Pulmonary artery endothelial cell (primary cell): ENCODE measurements around the gene MTRF1. TPM values are rescaled to one million over a fixed set of nuclear protein-coding genes. Genes with fewer than 3 reads are reported as not detected.

Experiments used
- DNase-seq: peaks from one replicate; pipeline ENCODE4 v3.0.0-alpha.2; 2011; ENCODE audit warnings: low read depth, low spot score
- total RNA-seq: library from RNA; depleted of rRNA; stranded (reverse); fragments of >200 nt; gene quantifications from 2 replicates; pipeline ENCODE4 v1.2.3, GENCODE V29; 2014

MTRF1 gene, protein sequence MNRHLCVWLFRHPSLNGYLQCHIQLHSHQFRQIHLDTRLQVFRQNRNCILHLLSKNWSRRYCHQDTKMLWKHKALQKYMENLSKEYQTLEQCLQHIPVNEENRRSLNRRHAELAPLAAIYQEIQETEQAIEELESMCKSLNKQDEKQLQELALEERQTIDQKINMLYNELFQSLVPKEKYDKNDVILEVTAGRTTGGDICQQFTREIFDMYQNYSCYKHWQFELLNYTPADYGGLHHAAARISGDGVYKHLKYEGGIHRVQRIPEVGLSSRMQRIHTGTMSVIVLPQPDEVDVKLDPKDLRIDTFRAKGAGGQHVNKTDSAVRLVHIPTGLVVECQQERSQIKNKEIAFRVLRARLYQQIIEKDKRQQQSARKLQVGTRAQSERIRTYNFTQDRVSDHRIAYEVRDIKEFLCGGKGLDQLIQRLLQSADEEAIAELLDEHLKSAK
- total RNA-seq: 11.1 and 16.8 TPM in 2 replicates

DNA sequence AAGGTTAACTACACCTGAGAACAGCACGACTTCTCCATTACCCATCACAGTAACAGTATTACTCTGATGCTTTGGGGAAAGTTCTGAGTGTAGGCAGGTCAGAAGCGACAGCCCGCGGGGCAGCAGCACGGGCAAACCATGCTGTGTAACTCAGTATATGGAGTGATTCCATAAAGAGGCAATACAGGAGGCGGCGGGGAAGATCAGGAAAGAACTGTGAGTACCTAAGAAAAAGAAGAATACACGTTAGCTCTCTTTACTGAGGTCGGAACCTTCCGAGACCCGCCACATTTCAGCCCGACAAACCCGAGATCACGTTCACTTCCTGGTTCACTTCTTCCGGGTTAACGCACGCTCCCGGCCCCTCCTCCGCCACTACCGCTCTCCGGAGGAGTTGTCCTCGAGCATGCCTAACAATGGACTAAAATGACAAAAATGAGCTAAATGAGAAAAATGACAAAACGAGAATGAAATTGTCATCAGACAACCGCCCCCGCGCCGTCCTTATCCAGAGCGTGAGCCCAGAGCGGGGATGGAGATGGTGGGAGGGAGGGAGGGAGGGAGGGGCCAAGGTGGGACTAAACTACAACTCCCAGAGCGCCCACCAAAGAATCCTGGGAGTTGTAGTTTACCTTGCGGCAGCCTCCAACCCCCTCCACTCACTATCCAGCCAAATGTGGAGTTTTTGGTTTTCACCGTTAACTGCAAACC lies at the start of gene MTRF1:
Gene MTRF1 (minus strand): TSS at position 316 of the 711 bp plus-strand sequence. CDS start 2,669 bp downstream, outside the sequence.
- peak; percentile 26 for DNase-seq

DNA sequence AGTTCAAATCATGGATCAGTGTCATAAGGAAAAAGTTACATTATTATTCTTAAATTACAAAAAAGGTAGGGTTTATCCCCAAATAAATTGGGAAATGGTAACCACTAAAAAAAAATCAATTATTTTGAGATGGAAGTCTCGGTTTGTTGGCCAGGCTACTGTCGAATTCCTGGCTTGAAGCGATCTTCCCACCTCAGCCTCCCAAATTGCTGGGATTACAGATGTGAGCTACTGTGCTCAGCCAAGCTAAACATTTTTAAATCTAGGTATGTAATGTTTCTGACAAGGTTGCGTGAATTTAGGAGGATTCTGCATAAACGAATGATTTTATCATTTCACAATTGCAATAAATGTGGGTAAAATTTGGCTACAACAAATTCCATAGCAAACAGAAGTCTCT lies 49.7 kb upstream of the MTRF1 start:
- no peak for DNase-seq

DNA sequence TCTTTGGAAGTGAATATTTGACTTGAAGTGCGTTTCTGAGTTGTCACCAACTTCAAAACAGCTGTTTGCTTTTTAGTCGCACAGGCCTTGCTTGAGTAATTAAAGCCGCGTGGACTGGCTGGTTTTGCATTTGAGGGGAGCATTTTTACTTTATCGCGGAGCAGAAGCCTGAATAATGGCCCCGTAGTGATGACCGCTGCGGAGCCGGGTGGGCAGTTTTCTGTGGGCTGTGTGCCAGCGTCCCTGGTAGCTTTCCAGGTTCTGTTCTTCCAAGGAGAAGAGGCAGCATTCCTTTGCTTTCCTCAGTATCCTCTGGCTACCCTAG lies 48.8 kb upstream of the MTRF1 start:
- no peak for DNase-seq

DNA sequence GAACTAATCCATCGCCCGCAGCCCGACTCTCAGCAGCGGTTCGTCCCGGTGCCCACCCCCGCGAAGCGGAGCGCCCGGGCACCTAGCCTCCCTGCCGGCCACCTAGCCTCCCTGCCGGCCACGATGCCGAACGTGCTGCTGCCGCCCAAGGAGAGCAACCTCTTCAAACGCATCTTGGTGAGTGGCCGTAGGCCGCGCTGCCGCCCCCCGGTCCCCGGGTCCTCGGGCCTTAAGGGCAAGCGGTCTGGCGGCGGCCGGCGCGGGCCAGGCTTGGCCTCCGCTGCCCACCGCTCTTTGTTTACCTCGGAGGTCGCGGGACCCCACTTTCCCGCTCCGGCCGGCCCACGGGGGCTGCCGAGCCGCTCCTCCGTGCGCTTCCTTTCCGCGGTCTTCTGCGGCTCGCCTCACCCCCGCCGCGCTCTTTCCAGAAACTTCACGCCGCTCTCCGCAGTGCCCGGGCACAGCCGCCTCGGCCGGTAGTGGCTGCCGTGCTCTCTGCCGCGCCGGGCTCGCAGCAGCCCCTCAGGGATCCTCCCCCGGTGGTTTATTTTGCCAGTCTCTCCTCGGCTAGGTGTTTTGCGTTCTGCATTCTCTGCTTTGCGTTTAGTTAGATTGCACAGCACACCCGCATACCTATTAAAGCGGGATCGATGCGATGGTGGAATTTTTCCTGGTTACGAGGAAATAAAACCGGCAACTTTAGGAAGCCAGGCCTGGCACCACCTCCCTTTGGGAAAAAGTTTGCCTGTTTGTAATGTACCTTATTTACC lies 48.2 kb upstream of the MTRF1 start:
- no peak for DNase-seq

DNA sequence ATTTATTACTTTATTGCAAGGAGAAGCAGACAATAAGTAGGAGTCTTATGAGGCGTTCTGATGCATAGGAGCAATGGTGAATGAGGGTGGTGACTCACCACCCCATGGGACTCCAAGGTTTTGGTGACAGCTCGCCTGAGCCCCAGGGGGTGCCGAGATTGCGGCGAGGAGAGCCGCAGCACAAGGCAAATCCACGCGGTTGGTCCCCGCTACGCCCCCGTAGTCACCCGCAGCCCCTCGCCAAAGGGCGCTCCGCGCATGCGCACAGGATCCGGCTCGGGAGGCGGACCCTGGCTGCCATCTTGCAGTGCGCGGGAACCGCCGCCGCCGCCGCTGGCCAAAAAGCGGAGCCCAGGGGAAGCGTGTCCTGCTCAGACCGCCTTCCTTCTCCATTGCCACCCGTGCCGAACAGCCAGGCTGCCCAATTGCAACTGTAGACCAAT lies 47.6 kb upstream of the MTRF1 start, which contains the start of gene NAA16:
Gene NAA16 (plus strand): TSS at position 305 of the 443 bp plus-strand sequence. CDS start 262 bp downstream, outside the sequence.
- peak; percentile 41 for DNase-seq

DNA sequence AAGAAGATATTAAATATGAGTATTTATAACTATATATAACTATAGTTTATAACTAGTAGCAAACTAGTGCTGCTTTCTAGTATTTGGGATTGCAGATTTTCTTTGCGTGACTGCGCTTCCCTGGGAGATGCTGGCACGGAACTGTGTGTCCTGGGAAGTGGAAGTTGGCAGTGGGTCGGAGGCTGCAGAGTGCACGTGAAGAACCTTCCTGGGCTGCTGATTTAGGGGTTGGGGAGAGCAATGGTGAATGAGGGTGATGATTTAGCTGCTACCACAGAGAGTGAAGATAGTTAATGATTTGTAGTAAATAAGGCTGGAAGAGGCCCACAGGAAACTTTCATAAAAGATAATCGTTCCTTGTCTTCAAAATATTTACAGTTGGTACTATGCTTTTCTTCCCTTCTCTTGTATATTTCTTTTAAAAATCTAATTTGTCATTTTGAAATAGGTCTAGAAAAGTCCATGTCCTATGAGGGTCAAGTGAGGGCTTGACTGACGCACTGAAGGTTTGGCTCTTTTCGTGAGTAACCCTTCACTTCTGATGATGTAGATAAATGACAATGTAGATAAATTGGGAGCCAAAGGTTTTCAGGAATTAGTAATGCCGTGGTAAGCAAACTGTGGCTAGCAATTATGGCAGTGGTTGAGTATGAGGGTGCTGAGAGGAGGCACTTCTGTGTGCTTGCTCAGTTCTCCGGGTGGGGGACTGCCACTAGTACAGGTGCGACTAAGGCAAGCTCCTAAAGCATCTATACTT lies 44.7 kb upstream of the MTRF1 start:
- DNase-seq: no peak

DNA sequence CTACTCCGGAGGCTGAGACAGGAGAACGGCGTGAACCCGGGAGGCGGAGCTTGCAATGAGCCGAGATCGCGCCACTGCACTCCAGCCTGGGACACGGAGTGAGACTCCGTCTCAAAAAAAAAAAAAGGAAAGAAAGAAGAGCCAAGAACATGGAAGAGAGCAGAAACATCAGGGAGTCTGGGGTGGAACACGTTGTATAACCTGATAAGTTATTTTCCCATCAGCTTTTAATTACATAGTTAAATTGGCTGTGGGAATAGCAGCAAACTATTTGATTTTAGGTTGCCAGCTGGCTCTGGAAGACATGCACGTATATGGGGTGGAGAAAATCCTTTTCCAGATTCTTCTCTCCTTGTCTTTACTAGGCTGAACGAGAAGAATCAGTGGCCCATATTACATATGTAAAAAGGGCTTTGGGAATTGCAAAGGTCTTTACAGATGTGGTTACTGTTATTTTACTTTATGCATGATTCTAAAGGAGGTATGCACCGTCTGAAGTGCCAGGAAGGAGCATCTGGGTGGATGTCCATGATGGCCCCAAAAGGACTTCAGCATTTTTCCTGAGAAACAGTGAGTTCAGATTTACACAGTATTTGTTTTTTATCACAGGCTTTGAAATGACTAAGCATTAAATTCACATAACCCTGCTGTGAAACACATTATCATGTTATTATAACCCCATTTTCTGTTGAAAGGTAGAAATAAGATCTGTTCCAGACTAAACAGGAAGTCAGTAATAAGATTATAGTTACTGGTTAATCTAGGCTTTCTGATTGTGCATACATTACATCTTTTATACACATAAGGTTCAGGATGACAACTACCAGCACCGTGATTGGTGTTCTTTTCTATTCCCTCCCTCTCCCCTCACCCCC lies 43.1 kb upstream of the MTRF1 start:
- no peak for DNase-seq

DNA sequence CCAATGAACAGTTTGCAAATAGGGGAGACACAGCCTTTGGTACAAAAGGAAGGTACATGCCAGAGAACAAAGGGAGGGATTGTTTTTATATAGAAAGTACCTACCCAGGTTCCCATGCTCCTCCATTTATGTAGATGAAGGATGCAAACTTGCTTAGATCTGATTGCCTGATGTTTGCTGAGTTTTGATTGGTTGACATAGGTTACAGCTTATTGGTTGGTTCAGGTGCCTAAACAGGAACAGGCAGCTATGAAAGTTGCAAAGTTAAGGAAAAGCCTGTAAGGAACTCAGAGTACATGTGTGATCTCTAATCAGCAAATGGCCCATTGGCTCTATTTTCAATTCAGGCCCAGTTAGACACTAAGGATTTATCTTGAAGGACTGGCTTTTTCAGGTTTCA lies 41.2 kb upstream of the MTRF1 start:
- DNase-seq: no peak

DNA sequence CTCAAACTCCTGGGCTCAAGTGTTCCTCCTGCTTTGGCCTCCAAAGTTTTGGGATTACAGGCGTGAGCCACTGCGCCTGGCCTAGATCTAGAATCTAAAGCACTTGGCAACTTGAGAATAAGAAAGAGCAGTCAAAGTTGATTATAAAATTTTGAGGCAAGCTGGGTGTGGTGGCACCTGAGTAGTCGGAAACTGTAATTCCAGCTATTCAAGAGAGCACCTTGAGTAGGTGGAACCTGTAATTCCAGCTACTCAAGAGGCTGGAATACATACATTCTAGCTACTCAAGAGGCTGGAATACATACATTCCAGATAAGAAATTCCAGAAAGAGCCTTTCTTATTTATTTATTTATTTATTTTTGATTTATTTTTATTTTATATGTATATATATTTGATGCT lies 39.4 kb upstream of the MTRF1 start:
- no peak for DNase-seq

DNA sequence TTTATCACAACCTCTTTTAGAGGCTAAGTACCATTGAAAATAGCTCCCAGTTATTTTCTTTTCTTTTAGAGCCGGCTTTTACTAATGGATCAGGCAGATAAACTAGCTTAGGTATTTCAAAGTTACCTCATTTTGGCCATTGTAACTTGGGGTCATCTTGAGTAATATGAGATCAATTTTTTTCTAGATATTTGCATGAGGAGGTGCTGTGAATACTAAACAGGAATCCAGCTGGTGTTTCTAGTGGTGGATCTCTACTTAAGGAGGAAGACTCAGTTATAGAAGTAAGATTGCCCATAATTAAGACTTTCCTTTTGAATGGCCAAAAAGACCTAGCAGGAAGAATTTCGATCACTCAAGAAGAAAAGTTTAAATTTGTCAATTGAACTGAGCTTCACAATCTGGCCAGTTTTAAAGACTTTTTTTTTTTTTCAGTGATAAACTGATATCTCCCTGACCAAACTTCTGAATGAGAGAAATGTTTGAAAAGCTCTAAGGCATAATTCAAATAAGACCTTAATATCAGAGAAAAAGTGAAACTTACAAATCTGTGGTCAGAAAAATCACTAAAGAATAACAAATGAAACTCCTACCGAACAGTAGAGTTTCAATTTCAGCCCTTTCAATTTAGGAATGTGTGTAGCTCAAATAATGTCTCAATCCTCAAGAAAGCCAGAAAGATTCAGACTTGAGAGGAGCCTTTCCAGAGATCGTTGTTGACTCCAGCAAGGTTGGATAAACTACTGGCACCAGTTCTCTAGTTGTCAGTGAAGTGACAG lies 36.1 kb upstream of the MTRF1 start:
- no peak for DNase-seq

DNA sequence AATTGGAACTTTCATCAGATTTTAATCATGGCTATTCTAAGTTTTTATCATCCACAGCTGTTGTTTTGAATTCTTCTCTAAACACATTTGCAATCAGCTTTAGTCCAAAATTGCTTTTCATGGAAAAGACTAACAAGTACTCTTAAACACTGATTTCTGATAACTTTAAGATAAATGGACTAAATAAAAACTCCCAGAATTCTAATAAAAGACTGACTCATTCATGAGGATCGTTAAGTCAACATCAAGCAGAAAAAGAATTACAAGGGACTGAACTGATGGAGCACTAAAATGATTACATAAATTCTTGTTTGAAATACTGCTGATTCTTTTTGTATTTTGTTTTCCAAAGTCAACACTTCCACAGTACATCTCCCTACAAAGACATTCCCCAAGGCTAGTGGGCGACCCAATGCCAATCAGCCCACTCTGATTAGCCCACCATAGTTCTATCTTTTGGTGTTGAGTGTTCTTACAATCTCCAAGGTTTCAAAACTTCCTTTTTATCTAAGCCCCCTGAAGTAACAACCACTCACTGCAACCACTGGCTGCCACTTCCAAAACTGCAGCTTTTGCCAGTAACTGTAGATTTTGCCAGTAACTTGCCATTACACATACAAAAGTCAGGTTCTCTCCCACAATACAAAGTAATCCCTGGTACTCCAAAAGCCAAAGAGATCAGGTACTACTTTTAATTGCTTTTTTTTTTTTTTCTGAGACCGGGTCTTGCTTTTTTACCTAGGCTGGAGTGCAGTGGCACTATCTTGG lies 33.7 kb upstream of the MTRF1 start:
- DNase-seq: no peak

DNA sequence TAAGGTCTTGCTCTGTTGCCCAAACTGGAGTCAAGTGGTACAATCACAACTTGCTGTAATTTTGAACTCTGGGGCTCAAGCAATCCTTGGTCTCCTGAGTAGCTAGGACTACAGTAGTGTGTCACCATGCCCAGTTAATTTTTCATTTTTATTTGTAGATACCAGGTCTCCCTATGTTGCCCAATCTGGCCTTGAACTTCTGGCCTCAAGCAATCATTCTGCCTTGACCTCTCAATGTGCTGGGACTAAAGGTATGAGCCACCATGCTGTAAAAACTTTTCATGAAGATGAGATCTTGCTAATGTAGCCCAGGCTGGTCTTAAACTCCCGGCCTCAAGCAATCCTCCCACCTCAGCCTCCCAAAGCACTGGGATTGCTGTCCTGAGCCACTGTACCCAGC lies 32.6 kb upstream of the MTRF1 start:
- DNase-seq: no peak

DNA sequence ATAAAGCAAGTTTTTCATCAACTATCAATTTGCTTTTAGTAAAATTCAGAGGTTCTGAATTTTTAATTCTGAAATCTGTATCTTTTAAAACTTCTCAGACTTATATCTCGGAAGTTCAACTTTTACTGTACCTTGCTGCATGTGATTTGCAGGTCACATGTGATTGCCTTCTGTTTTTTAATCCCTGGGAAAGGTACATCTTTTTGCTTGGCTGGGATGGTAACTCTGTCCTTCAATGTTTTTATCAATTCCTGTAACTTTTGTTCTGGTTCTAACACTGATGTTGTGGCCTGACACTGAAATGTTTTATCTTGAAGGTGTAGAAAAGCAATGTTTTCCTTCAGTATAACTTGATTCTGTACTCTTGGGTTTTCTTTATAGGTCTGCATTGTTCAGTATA lies 31.5 kb upstream of the MTRF1 start:
- no peak for DNase-seq

DNA sequence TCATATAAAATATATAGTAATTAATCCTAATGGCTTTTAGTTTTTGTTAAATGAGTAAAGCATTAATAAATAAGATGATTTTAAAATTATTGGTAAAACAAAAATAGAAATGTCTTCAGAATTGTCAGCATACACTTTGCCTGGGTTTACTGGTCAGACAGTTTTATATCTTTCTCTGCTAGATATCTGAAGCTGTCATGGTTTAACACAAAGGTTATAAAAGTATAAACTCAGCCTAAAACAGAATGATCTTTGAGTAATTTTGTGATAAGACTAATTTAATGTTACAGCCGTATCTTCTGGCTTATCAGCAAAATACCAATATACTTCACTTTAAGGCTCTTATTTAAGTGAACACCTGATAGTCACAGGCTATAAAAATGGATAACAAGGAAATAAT lies 29.9 kb upstream of the MTRF1 start:
- DNase-seq: no peak

DNA sequence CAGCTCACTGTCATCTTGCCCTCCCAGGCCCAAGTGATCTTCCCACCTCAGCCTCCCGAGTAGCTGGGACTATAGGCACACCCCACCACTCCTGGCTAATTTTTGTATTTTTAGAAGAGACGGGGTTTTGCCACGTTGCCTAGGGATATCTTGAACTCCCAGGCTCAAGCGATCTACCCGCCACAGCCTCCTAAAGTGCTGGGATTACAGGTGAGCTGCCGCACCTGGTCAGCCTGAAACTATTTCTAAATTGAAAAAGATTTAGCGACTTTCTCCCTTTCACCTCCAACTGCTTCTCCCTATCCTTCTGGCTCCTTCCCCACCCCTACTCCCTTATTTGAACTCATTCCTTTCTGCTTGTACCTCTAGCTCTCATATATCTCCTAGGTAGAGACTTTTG lies 27.9 kb upstream of the MTRF1 start:
- no peak for DNase-seq

DNA sequence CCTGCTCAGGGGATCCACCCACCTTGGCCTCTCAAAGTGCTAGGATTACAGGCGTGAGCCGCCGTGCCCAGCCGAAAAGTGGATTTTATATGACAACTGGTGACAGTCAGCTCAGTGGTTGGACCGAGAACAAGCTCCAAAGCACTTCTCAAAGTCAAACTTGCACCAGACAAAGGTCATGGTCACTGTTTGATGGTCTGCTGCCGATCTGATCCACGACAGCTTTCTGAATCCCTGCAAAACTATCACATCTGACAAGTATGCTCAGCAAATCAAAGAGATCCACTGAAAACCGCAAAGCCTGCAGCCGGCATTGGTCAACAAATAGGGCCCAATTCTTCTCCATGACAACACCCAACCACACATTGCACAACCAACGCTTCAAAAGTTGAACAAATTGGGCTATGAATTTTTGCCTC lies 26.1 kb upstream of the MTRF1 start:
- no peak for DNase-seq

DNA sequence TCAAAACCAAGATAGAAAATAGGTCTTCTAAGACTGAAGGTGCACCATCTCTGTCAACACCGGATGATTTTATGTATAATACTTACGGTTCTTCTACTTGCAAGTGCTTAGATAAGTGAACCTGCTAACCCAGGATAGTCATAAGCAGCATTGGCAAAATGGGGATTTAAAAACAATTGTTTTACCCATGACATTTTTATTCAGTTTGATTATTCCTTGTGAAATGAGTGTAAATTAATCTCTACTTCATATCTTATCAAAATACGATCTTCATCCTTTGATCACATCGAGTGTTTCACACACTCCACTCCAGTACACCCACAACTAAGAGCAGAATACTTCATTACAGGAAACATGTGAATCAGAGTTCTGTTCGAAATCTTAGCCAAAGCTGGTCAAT lies 23.0 kb upstream of the MTRF1 start:
- no peak for DNase-seq

DNA sequence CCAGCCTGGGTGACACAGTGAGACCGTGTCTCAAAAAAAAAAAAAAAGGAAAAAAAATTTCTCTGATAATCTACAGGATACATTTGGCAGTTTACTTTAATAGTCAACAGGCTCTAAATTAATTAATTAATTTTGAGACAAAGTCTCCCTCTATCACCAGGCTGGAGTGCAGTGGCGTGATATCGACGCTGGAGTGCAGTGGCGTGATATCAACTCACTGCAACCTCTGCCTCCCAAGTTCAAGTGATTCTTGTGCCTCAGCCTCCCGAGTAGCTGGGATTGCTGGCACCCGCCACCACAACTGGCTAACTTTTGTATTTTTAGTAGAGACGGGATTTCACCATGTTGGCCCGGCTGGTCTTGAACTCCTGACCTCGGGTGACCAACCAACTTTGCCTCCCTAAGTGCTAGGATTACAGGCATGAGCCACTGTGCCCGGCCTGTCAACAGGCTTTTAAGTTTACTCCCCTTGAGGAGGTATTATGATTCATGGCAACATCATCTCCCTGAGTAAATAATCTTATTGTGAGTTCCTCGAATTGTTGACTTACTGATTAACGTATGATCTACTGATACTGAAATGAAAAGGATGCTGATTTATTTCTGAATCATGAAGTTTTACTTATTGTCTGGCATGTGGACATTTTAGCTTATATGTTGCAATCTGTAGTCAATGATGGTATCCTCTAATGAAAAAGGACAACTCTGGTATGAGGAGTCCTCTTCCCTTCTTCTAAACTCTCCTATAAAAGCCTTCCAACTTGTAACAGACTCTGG lies 21.3 kb upstream of the MTRF1 start:
- peak; percentile 37 for DNase-seq
